ENCODE data around the gene SLC40A1.

GRCh38 chr2:189540551-189540950, 40.0 kb downstream of the SLC40A1 start:
- no peak for TF ChIP-seq SRF (IDR thresholded peaks at IDR 0.05; ENCODE audit: low read depth in 2 of 2, low read length in 2 of 2)
- no peak for TF ChIP-seq CREB1 (IDR thresholded peaks at IDR 0.05; ENCODE audit: low read depth)
- TF ChIP-seq, protein P1, sequence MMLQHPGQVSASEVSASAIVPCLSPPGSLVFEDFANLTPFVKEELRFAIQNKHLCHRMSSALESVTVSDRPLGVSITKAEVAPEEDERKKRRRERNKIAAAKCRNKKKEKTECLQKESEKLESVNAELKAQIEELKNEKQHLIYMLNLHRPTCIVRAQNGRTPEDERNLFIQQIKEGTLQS (IDR thresholded peaks at IDR 0.05; ENCODE audit: borderline replicate concordance, extremely low read depth, low read depth, low read length) = no peak
- TF ChIP-seq, protein P2, sequence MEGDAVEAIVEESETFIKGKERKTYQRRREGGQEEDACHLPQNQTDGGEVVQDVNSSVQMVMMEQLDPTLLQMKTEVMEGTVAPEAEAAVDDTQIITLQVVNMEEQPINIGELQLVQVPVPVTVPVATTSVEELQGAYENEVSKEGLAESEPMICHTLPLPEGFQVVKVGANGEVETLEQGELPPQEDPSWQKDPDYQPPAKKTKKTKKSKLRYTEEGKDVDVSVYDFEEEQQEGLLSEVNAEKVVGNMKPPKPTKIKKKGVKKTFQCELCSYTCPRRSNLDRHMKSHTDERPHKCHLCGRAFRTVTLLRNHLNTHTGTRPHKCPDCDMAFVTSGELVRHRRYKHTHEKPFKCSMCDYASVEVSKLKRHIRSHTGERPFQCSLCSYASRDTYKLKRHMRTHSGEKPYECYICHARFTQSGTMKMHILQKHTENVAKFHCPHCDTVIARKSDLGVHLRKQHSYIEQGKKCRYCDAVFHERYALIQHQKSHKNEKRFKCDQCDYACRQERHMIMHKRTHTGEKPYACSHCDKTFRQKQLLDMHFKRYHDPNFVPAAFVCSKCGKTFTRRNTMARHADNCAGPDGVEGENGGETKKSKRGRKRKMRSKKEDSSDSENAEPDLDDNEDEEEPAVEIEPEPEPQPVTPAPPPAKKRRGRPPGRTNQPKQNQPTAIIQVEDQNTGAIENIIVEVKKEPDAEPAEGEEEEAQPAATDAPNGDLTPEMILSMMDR (IDR thresholded peaks at IDR 0.05 in 2 of 3, conservative IDR thresholded peaks at IDR 0.05 in 1 of 3; ENCODE audit: control insufficient read depth in 2 of 3, extremely low read depth in 1 of 3, insufficient read depth in 1 of 3, low read depth in 3 of 3, low read length in 3 of 3) = no peak
- no peak for TF ChIP-seq NRF1 (conservative IDR thresholded peaks at IDR 0.05; ENCODE audit: low read depth, low read length)
- TF ChIP-seq NR2C1 (IDR thresholded peaks at IDR 0.05) = no peak
- no peak for TF ChIP-seq CREM (IDR thresholded peaks at IDR 0.05; ENCODE audit: low read depth)
- TF ChIP-seq, protein P3, sequence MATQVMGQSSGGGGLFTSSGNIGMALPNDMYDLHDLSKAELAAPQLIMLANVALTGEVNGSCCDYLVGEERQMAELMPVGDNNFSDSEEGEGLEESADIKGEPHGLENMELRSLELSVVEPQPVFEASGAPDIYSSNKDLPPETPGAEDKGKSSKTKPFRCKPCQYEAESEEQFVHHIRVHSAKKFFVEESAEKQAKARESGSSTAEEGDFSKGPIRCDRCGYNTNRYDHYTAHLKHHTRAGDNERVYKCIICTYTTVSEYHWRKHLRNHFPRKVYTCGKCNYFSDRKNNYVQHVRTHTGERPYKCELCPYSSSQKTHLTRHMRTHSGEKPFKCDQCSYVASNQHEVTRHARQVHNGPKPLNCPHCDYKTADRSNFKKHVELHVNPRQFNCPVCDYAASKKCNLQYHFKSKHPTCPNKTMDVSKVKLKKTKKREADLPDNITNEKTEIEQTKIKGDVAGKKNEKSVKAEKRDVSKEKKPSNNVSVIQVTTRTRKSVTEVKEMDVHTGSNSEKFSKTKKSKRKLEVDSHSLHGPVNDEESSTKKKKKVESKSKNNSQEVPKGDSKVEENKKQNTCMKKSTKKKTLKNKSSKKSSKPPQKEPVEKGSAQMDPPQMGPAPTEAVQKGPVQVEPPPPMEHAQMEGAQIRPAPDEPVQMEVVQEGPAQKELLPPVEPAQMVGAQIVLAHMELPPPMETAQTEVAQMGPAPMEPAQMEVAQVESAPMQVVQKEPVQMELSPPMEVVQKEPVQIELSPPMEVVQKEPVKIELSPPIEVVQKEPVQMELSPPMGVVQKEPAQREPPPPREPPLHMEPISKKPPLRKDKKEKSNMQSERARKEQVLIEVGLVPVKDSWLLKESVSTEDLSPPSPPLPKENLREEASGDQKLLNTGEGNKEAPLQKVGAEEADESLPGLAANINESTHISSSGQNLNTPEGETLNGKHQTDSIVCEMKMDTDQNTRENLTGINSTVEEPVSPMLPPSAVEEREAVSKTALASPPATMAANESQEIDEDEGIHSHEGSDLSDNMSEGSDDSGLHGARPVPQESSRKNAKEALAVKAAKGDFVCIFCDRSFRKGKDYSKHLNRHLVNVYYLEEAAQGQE (IDR thresholded peaks at IDR 0.05; ENCODE audit: low read depth, low read length) = no peak
- TF ChIP-seq SMARCA5 (IDR thresholded peaks at IDR 0.05) = no peak

Data from GM12878 (cell line).